ENCODE measurements around the gene FAM193A. TPM values are rescaled to one million over a fixed set of nuclear protein-coding genes. Genes with fewer than 3 reads are reported as not detected.

The FAM193A gene
- total RNA-seq, 2 experiments from 2014 or later, result 28.4 to 30.0 TPM

DNA sequence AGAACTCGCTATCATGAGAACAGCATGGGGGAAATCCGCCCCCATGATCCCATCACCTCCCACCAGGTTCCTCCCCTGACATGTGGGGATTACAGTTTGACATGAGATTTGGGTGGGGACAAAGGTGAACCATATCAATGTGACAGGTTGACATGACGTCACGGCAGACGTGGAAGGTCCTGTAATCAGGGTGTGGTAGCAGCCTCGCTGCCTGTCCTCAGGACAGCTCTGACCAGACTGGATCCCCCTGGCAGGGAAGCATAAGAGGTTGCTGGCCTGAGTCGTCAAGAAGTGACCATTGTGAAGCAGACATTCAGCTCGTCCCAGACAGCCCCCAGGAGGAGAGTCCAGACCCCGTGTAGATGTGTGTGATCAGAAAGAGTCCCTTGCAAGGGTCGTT lies 115.1 kb downstream of the FAM193A start:
- H3K4me1 ChIP-seq (ENCODE audit: insufficient read depth, low read length), result peaks cover 17% of the 10 kb centered on the region
- H3K4me3 ChIP-seq (ENCODE audit: low read length), result no peak overlapping the region
- Mint-ChIP-seq H3K9me3 (no peaks in the 10 kb centered on the region), H3K27me3 (no peaks in the 10 kb centered on the region), H3K36me3 (ENCODE audit: low read depth) (peaks cover 76% of the 10 kb centered on the region), H3K4me3 (no peak overlapping the region), H3K27ac (peak overlapping the region; percentile 71), H3K4me1 (ENCODE audit: low read depth) (peaks cover 24% of the 10 kb centered on the region)
- H3K9me3 ChIP-seq (ENCODE audit: control insufficient read depth in 1 of 2, insufficient read depth in 1 of 2, low read length in 2 of 2), result no peaks in the 10 kb centered on the region
- TF ChIP-seq CTCF (IDR thresholded peaks at IDR 0.05), result no peak
- intact Hi-C loops (cut with DNase I, micrococcal nuclease), result no loop called here
- POLR2A ChIA-PET, result no interaction called here
- H3K27ac ChIP-seq (ENCODE audit: low read depth in 1 of 2, low read length in 2 of 2), result no peak overlapping the region
- CTCF ChIA-PET, result no interaction called here
- no peak for DNase-seq
- H3K36me3 ChIP-seq (ENCODE audit: insufficient read depth, low read length), result peaks cover 66% of the 10 kb centered on the region
- no peaks in the 10 kb centered on the region for H3K27me3 ChIP-seq (ENCODE audit: control insufficient read depth in 1 of 2, insufficient read depth in 2 of 2, low read length in 2 of 2)
- no peak for ATAC-seq (ENCODE audit: poor library complexity)

GRCh38 chr4:2651998-2652397 lies 115.6 kb downstream of the FAM193A start:
- DNase-seq, result peak in 1 of 14 experiments; percentile 13
- H3K36me3 ChIP-seq (ENCODE audit: insufficient read depth, low read length), result peaks cover 62% of the 10 kb centered on the region
- H3K4me3 ChIP-seq (ENCODE audit: low read length), result no peak overlapping the region
- H3K9me3 ChIP-seq (ENCODE audit: control insufficient read depth in 1 of 2, insufficient read depth in 1 of 2, low read length in 2 of 2), result no peaks in the 10 kb centered on the region
- TF ChIP-seq CTCF (IDR thresholded peaks at IDR 0.05), result no peak
- Mint-ChIP-seq H3K4me1 (ENCODE audit: low read depth) (peaks cover 24% of the 10 kb centered on the region), H3K27ac (peak overlapping the region; percentile 71), H3K9me3 (no peaks in the 10 kb centered on the region), H3K36me3 (ENCODE audit: low read depth) (peaks cover 75% of the 10 kb centered on the region), H3K27me3 (no peaks in the 10 kb centered on the region), H3K4me3 (no peak overlapping the region)
- no peak overlapping the region for H3K27ac ChIP-seq (ENCODE audit: low read depth in 1 of 2, low read length in 2 of 2)
- no peaks in the 10 kb centered on the region for H3K27me3 ChIP-seq (ENCODE audit: control insufficient read depth in 1 of 2, insufficient read depth in 2 of 2, low read length in 2 of 2)
- H3K4me1 ChIP-seq (ENCODE audit: insufficient read depth, low read length), result peaks cover 17% of the 10 kb centered on the region
- no peak for ATAC-seq (ENCODE audit: poor library complexity)
- CTCF ChIA-PET, result no interaction called here
- intact Hi-C loops (cut with DNase I, micrococcal nuclease), result no loop called here
- POLR2A ChIA-PET, result no interaction called here

DNA sequence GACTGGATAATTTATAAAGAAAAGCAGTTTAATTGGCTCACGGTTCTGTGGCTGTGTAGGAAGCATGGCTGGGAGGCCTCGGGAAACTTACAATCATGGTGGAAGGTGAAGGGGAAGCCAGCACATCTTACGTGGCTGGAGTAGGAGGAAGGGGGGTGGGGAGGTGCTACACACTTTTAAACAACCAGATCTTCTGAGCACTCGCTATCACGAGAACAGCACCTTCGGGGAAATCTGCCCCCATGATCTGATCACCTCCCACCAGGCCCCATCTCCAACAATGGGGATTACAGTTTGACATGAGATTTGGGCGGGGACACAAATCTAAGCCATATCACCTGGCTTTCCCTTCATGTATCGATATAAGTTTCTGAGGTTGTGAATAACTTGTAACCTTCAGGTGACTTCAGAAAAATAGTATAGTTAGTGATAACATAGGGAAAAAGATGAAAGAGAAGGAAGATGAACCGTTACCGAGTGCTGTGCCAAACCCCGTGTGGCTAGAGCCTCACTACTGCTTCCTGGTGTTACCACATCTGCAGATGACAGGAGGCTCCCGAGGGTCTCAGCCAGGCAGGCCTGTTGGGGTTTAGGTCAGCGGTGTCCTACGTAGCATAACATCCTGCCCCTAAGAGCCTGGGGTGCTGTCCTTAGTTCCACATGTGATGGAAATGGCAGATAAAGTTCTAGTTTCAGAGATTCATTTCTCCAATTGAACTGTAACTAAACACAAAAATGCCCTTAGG lies 116.1 kb downstream of the FAM193A start:
- intact Hi-C loops (cut with DNase I, micrococcal nuclease), result no loop called here
- CTCF ChIA-PET, result no interaction called here
- peaks cover 76% of the 10 kb centered on the region for H3K36me3 Mint-ChIP-seq (ENCODE audit: low read depth)

More for the DNA sequence above, 116.1 kb downstream of the FAM193A start:
- peak; percentile 14 for ATAC-seq (ENCODE audit: poor library complexity)
- POLR2A ChIA-PET, result no interaction called here
- Histone ChIP-seq H3K4me3 (ENCODE audit: low read length) (no peak overlapping the region), H3K36me3 (ENCODE audit: insufficient read depth, low read length) (peaks cover 62% of the 10 kb centered on the region), H3K4me1 (ENCODE audit: insufficient read depth, low read length) (peaks cover 17% of the 10 kb centered on the region), H3K27me3 (ENCODE audit: control insufficient read depth in 1 of 2, insufficient read depth in 2 of 2, low read length in 2 of 2) (no peaks in the 10 kb centered on the region), H3K9me3 (ENCODE audit: control insufficient read depth in 1 of 2, insufficient read depth in 1 of 2, low read length in 2 of 2) (no peaks in the 10 kb centered on the region), H3K27ac (ENCODE audit: low read depth in 1 of 2, low read length in 2 of 2) (no peak overlapping the region)
- no peak for TF ChIP-seq CTCF (IDR thresholded peaks at IDR 0.05)
- no peak for DNase-seq
- Mint-ChIP-seq H3K4me1 (ENCODE audit: low read depth) (peaks cover 24% of the 10 kb centered on the region), H3K27me3 (no peaks in the 10 kb centered on the region), H3K9me3 (no peaks in the 10 kb centered on the region), H3K4me3 (no peak overlapping the region), H3K27ac (peak overlapping the region; percentile 71)

Measured in CD4-positive, alpha-beta T cell (primary cell).